Measurements from ENCODE around the gene CPSF4L.
A peak's percentile ranks its signal among the peaks of the same experiment; 100 is the strongest.
"Not testable (repeated sequence)": the region's sequence is repeated elsewhere in the genome, so short reads cannot be mapped to it uniquely, and the experiment has no call there.

The CPSF4L gene

GRCh38 chr17:73261617-73261951 lies at the start of gene CPSF4L:
CPSF4L (minus strand) TSS chr17:73261880; CDS start chr17:73261818, 62 bp downstream.
- DNase-seq: no peak

- DNase-seq: peak; percentile 37
Measured at GRCh38 chr17:73311428-73311780, 49.7 kb upstream of the CPSF4L start.

- DNase-seq: no peak
Measured at GRCh38 chr17:73309727-73310596, 48.3 kb upstream of the CPSF4L start.

GRCh38 chr17:73308959-73309358 lies 47.3 kb upstream of the CPSF4L start:
- not testable (repeated sequence) for DNase-seq

- DNase-seq: no peak
Measured at GRCh38 chr17:73308017-73308823, 46.5 kb upstream of the CPSF4L start.

- DNase-seq: peak; percentile 47
Measured at GRCh38 chr17:73307130-73307529, 45.5 kb upstream of the CPSF4L start.

GRCh38 chr17:73305845-73306836 lies 44.5 kb upstream of the CPSF4L start:
- no peak for DNase-seq

- DNase-seq: peak; percentile 83
Measured at GRCh38 chr17:73304971-73305812, 43.5 kb upstream of the CPSF4L start.

GRCh38 chr17:73304438-73304837 lies 42.8 kb upstream of the CPSF4L start:
- DNase-seq: no peak

- no peak for DNase-seq
Measured at GRCh38 chr17:73302189-73302588, 40.5 kb upstream of the CPSF4L start.

- no peak for DNase-seq
Measured at GRCh38 chr17:73301369-73301768, 39.7 kb upstream of the CPSF4L start.

GRCh38 chr17:73300392-73300791 lies 38.7 kb upstream of the CPSF4L start:
- no peak for DNase-seq

- no peak for DNase-seq
Measured at GRCh38 chr17:73297934-73298861, 36.5 kb upstream of the CPSF4L start.

- DNase-seq: no peak
Measured at GRCh38 chr17:73293480-73293911, 31.8 kb upstream of the CPSF4L start.

- DNase-seq: no peak
Measured at GRCh38 chr17:73293031-73293430, 31.4 kb upstream of the CPSF4L start.

- no peak for DNase-seq
Measured at GRCh38 chr17:73292031-73292531, 30.4 kb upstream of the CPSF4L start.

GRCh38 chr17:73291260-73291801 lies 29.7 kb upstream of the CPSF4L start:
- no peak for DNase-seq

GRCh38 chr17:73290399-73291259 lies 28.9 kb upstream of the CPSF4L start:
- no peak for DNase-seq

All from NCI-H2171 treated with DMSO at 0.1 percent for 48 hours (cell line).